ENCODE results near the gene NECAB2.
A peak's percentile ranks its signal among the peaks of the same experiment; 100 is the strongest.

NECAB2 gene

DNA sequence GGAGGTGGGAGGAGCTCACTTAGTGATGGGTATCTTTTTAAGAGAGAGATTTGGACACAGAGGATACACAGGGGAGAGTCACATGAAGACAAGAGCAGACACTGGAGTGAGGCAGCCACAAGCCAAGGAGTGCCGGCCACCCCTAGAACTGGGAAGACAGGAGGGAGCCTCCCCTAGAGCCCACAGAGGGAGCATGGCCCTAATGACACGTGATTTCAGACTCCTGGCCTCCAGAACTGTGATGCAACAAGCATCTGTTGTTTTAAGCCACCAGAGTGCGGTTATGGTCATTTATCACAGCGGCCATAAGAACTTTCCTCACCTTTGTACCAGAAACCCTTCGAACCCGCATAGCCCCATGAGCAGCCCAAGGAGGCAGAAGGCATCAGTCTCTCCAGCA lies 41.2 kb downstream of the NECAB2 start:
- no peak for DNase-seq (ENCODE audit: low read depth)
- H3K4me3 ChIP-seq (ENCODE audit: low read depth, low read length) = no peak overlapping the region
- no peak for TF ChIP-seq CTCF (IDR thresholded peaks at IDR 0.05; ENCODE audit: low read depth, low read length, missing control alignments)

- no peak overlapping the region for H3K4me3 ChIP-seq (ENCODE audit: low read depth, low read length)
- no peak for TF ChIP-seq CTCF (IDR thresholded peaks at IDR 0.05; ENCODE audit: low read depth, low read length, missing control alignments)
- DNase-seq (ENCODE audit: low read depth) = peak; percentile 74
Observed at GRCh38 chr16:84013787-84014569, 45.9 kb downstream of the NECAB2 start.

- no peak for DNase-seq (ENCODE audit: low read depth)
- no peak for TF ChIP-seq CTCF (IDR thresholded peaks at IDR 0.05; ENCODE audit: low read depth, low read length, missing control alignments)
- no peak overlapping the region for H3K4me3 ChIP-seq (ENCODE audit: low read depth, low read length)
Observed at GRCh38 chr16:84014570-84015327, 46.7 kb downstream of the NECAB2 start.

DNA sequence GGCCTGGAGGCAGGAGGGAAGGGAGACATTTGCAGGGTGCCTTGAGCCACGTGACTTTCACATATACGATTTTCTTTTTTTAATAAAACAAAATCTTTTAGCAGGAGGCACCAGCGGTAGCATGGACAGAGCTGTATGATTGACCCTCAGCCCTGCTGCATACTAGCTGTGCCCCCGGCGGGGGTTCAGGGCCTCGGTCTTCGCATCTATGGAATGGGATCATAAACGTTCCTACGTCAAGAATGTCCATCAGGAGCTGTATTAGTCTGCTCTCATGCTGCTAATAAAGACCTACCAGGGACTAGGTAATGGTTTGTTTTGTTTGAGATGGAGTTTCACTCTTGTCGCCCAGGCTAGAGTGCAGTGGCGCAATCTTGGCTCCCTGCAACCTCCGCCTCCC lies 47.4 kb downstream of the NECAB2 start:
- no peak overlapping the region for H3K4me3 ChIP-seq (ENCODE audit: low read depth, low read length)
- TF ChIP-seq CTCF (IDR thresholded peaks at IDR 0.05; ENCODE audit: low read depth, low read length, missing control alignments) = no peak
- no peak for DNase-seq (ENCODE audit: low read depth)

GRCh38 chr16:84016477-84016876 lies 48.4 kb downstream of the NECAB2 start:
- no peak for DNase-seq (ENCODE audit: low read depth)
- no peak for TF ChIP-seq CTCF (IDR thresholded peaks at IDR 0.05; ENCODE audit: low read depth, low read length, missing control alignments)

GRCh38 chr16:84018710-84019109 lies 50.7 kb downstream of the NECAB2 start:
- TF ChIP-seq CTCF (IDR thresholded peaks at IDR 0.05; ENCODE audit: low read depth, low read length, missing control alignments) = no peak
- DNase-seq (ENCODE audit: low read depth) = no peak
- H3K4me3 ChIP-seq (ENCODE audit: low read depth, low read length) = no peak overlapping the region

More at GRCh38 chr16:84016477-84016876, 48.4 kb downstream of the NECAB2 start:
- no peak overlapping the region for H3K4me3 ChIP-seq (ENCODE audit: low read depth, low read length)
